Measurements from ENCODE around the gene NYAP2. TPM values are rescaled to one million over a fixed set of nuclear protein-coding genes. Genes with fewer than 3 reads are reported as not detected.

The NYAP2 gene
- total RNA-seq, 1 experiment from 2014 or later: not detected

GRCh38 chr2:225662101-225662500, 262.6 kb downstream of the NYAP2 start:
- no peaks in the 10 kb centered on the region for H3K9me3 ChIP-seq (ENCODE audit: control insufficient read depth in 1 of 2, insufficient read depth in 1 of 2, low read depth in 1 of 2, low read length in 2 of 2)
- no peak overlapping the region for H2AFZ ChIP-seq (ENCODE audit: low read depth, low read length, poor library complexity, severe bottlenecking)
- TF ChIP-seq, protein P1, sequence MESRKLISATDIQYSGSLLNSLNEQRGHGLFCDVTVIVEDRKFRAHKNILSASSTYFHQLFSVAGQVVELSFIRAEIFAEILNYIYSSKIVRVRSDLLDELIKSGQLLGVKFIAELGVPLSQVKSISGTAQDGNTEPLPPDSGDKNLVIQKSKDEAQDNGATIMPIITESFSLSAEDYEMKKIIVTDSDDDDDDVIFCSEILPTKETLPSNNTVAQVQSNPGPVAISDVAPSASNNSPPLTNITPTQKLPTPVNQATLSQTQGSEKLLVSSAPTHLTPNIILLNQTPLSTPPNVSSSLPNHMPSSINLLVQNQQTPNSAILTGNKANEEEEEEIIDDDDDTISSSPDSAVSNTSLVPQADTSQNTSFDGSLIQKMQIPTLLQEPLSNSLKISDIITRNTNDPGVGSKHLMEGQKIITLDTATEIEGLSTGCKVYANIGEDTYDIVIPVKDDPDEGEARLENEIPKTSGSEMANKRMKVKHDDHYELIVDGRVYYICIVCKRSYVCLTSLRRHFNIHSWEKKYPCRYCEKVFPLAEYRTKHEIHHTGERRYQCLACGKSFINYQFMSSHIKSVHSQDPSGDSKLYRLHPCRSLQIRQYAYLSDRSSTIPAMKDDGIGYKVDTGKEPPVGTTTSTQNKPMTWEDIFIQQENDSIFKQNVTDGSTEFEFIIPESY (IDR thresholded peaks at IDR 0.05; ENCODE audit: extremely low read depth, insufficient replicate concordance, low read length): no peak
- TF ChIP-seq SP1 (IDR thresholded peaks at IDR 0.05; ENCODE audit: low read depth) (no peak), ZFX (IDR thresholded peaks at IDR 0.05) (no peak), EZH2 (IDR thresholded peaks at IDR 0.05) (no peak), SRF (IDR thresholded peaks at IDR 0.05; ENCODE audit: low read depth) (no peak)
- no peaks in the 10 kb centered on the region for H3K9me2 ChIP-seq (ENCODE audit: insufficient read depth)
- ChIA-PET CTCF (interaction anchor here (1.0 to 1.2 kb wide), 2 partner anchors 380 to 1011 kb away, joined by 3 read pairs; no protein-coding TSS in a partner anchor), RAD21 (ENCODE audit: low non-redundant PET in 1 of 2, low total read pairs in 2 of 2, uncharacterized antibody in 2 of 2, unreplicated experiment in 2 of 2) (no interaction called here), POLR2A (no interaction called here)
- intact Hi-C loops (cut with micrococcal nuclease): loop anchor here (5.0 kb wide), 1 partner anchor 1305 kb away; no protein-coding TSS in a partner anchor
- H3K4me3 ChIP-seq (replicated peaks in 1 of 2; ENCODE audit: low read depth in 1 of 2, low read length in 2 of 2): no peak overlapping the region
- H3K27ac ChIP-seq (ENCODE audit: low read depth, low read length): no peak overlapping the region
- peaks cover 0 to 2% of the 10 kb centered on the region in 2 experiments; a peak in 1 of 4 replicates for H3K4me1 ChIP-seq (ENCODE audit: control insufficient read depth in 1 of 2, insufficient read depth in 2 of 2, low read length in 2 of 2)
- H3K27me3 ChIP-seq (ENCODE audit: insufficient read depth, low read length): no peaks in the 10 kb centered on the region
- H3K36me3 ChIP-seq (ENCODE audit: control insufficient read depth in 1 of 2, insufficient read depth in 2 of 2, low read length in 2 of 2): no peaks in the 10 kb centered on the region
- H4K20me1 ChIP-seq (ENCODE audit: insufficient read depth): no peaks in the 10 kb centered on the region
- ATAC-seq: no peak
- DNase-seq (ENCODE audit: low read depth, low spot score): no peak
- no peak overlapping the region for H3K9ac ChIP-seq (ENCODE audit: low read length)
- H3K79me2 ChIP-seq (ENCODE audit: insufficient read depth, low read length): no peaks in the 10 kb centered on the region
- BruUV-seq (replicated peaks): no TSS peak
- no peak overlapping the region for H3K4me2 ChIP-seq (ENCODE audit: low read length)

DNA sequence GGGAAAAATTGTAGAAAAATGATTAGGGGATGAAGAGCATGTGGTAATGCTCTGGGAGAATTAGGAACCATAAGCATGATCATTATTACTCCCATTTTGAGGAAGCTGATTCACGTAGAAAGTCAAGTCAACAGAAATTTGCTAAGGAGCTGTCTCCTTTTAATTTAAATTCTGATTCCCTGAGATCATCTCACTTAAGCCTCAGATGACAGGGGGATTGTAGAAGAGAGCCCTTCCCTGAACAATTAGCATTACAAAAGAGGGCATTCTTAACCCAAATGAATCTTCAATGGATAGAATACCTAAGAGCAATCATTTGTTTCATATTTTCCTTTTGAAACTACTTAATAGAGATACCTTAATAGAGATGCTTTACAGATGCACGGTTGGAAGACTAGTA, 267.9 kb downstream of the NYAP2 start:
- no peak for ATAC-seq
- H3K27me3 ChIP-seq (ENCODE audit: insufficient read depth, low read length): no peaks in the 10 kb centered on the region
- H3K9ac ChIP-seq (ENCODE audit: low read length): no peak overlapping the region
- peaks cover 19 to 32% of the 10 kb centered on the region in 2 experiments for H3K4me1 ChIP-seq (ENCODE audit: control insufficient read depth in 1 of 2, insufficient read depth in 2 of 2, low read length in 2 of 2)
- no peak for DNase-seq (ENCODE audit: low read depth, low spot score)
- H3K27ac ChIP-seq (ENCODE audit: low read depth, low read length): no peak overlapping the region
- ChIA-PET POLR2A (no interaction called here), RAD21 (ENCODE audit: low non-redundant PET in 1 of 2, low total read pairs in 2 of 2, uncharacterized antibody in 2 of 2, unreplicated experiment in 2 of 2) (no interaction called here), CTCF (no interaction called here)
- intact Hi-C loops (cut with micrococcal nuclease): no loop called here
- no peak for TF ChIP-seq POLR2A (IDR thresholded peaks at IDR 0.05; ENCODE audit: borderline replicate concordance, extremely low read depth, insufficient read depth, insufficient read length)
- no peak for TF ChIP-seq RAD21 (IDR thresholded peaks at IDR 0.05; ENCODE audit: low read depth)
- no peak for TF ChIP-seq TCF7L2 (IDR thresholded peaks at IDR 0.05; ENCODE audit: borderline replicate concordance, extremely low read depth, insufficient read depth, insufficient read length)
- TF ChIP-seq ELF1 (IDR thresholded peaks at IDR 0.05; ENCODE audit: borderline replicate concordance, low read depth): no peak
- TF ChIP-seq, protein P2, sequence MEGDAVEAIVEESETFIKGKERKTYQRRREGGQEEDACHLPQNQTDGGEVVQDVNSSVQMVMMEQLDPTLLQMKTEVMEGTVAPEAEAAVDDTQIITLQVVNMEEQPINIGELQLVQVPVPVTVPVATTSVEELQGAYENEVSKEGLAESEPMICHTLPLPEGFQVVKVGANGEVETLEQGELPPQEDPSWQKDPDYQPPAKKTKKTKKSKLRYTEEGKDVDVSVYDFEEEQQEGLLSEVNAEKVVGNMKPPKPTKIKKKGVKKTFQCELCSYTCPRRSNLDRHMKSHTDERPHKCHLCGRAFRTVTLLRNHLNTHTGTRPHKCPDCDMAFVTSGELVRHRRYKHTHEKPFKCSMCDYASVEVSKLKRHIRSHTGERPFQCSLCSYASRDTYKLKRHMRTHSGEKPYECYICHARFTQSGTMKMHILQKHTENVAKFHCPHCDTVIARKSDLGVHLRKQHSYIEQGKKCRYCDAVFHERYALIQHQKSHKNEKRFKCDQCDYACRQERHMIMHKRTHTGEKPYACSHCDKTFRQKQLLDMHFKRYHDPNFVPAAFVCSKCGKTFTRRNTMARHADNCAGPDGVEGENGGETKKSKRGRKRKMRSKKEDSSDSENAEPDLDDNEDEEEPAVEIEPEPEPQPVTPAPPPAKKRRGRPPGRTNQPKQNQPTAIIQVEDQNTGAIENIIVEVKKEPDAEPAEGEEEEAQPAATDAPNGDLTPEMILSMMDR (IDR thresholded peaks at IDR 0.05 in 2 of 3, conservative IDR thresholded peaks at IDR 0.05 in 1 of 3; ENCODE audit: borderline replicate concordance in 1 of 3, insufficient read depth in 1 of 3, low read depth in 2 of 3, low read length in 2 of 3): no peak
- peaks cover 0 to 5% of the 10 kb centered on the region in 2 experiments; a peak in 1 of 4 replicates for H3K36me3 ChIP-seq (ENCODE audit: control insufficient read depth in 1 of 2, insufficient read depth in 2 of 2, low read length in 2 of 2)
- no TSS peak for BruUV-seq (replicated peaks)
- H3K9me2 ChIP-seq (ENCODE audit: insufficient read depth): no peaks in the 10 kb centered on the region
- H3K79me2 ChIP-seq (ENCODE audit: insufficient read depth, low read length): no peaks in the 10 kb centered on the region
- no peak overlapping the region for H2AFZ ChIP-seq (ENCODE audit: low read depth, low read length, poor library complexity, severe bottlenecking)
- H3K9me3 ChIP-seq (ENCODE audit: control insufficient read depth in 1 of 2, insufficient read depth in 1 of 2, low read depth in 1 of 2, low read length in 2 of 2): no peaks in the 10 kb centered on the region
- no peak overlapping the region for H3K4me2 ChIP-seq (ENCODE audit: low read length)
- no peak overlapping the region for H3K4me3 ChIP-seq (replicated peaks in 1 of 2; ENCODE audit: low read depth in 1 of 2, low read length in 2 of 2)
- H4K20me1 ChIP-seq (ENCODE audit: insufficient read depth): no peaks in the 10 kb centered on the region

Data from HCT116 (cell line).